Body of pancreas (tissue), 4 donors: ENCODE data around the gene ZBTB49.

Source experiments
- CTCF ChIP-seq, 7 experiments: fragments of 450-650 bp in 4 of 7; fragments of 200-600 bp in 3 of 7; sonication (generic) in 3 of 7; IDR thresholded peaks; one replicate each; pipeline ENCODE4 v1.5.1; 2016 to 2019; ENCODE audit warnings: antibody characterized with exemption in 7 of 7
- POLR2A ChIP-seq, 3 donors: fragments of 450-650 bp; IDR thresholded peaks; one replicate each; pipeline ENCODE4 v1.6.1; 2016; ENCODE audit warnings: antibody characterized with exemption in 3 of 3, mild to moderate bottlenecking in 2 of 3

GRCh38 chr4:4333265-4333706, 43.2 kb downstream of the ZBTB49 start:
- TF ChIP-seq CTCF (IDR thresholded peaks at IDR 0.05) (no peak), POLR2A (IDR thresholded peaks at IDR 0.05) (no peak)
